Smooth muscle cell (in vitro differentiated cells): Measurements from ENCODE around the gene OTOS. TPM values are rescaled to one million over a fixed set of nuclear protein-coding genes. Genes with fewer than 3 reads are reported as not detected.

Experiments
- DNase-seq: peaks from one replicate; lab custom pipeline; 2025; ENCODE audit not compliant: unreplicated experiment; lab: John Stamatoyannopoulos, UW
- H2AFZ ChIP-seq: fragments of 200-600 bp; sonication (generic); 2 replicates; pipeline ENCODE4 v1.6.0; 2016; ENCODE audit warnings: antibody characterized with exemption, low read depth, mild to moderate bottlenecking
- H3F3A ChIP-seq: fragments of 200-600 bp; sonication (generic); 2 replicates; pipeline ENCODE4 v1.6.0; 2017; ENCODE audit warnings: antibody characterized with exemption, low read depth
- H3K27ac ChIP-seq: fragments of 200-600 bp; sonication (generic); 2 replicates; pipeline ENCODE4 v1.5.1; 2016; ENCODE audit warnings: low read depth, mild to moderate bottlenecking
- H3K27me3 ChIP-seq: fragments of 200-600 bp; sonication (generic); 2 replicates; pipeline ENCODE4 v1.6.1; 2016; ENCODE audit warnings: low read depth, mild to moderate bottlenecking
- H3K36me3 ChIP-seq: fragments of 200-600 bp; sonication (generic); 2 replicates; pipeline ENCODE4 v1.5.1; 2016; ENCODE audit warnings: low read depth
- H3K4me1 ChIP-seq: fragments of 200-600 bp; sonication (generic); 2 replicates; pipeline ENCODE4 v1.5.1; 2016; ENCODE audit warnings: low read depth
- H3K4me2 ChIP-seq: fragments of 200-600 bp; sonication (generic); 2 replicates; pipeline ENCODE4 v1.6.0; 2016; ENCODE audit warnings: mild to moderate bottlenecking
- H3K4me3 ChIP-seq: fragments of 200-600 bp; sonication (generic); 2 replicates; pipeline ENCODE4 v1.5.1; 2016; ENCODE audit warnings: mild to moderate bottlenecking
- H3K79me2 ChIP-seq: fragments of 200-600 bp; sonication (generic); 2 replicates; pipeline ENCODE4 v1.6.0; 2016; ENCODE audit warnings: low read depth, mild to moderate bottlenecking
- H3K9ac ChIP-seq: fragments of 200-600 bp; sonication (generic); 2 replicates; pipeline ENCODE4 v1.6.0; 2016; ENCODE audit warnings: low read depth
- H3K9me3 ChIP-seq: fragments of 200-600 bp; sonication (generic); replicated peaks from 2 replicates; pipeline ENCODE4 v1.5.1; 2016; ENCODE audit warnings: low read depth
- H4K20me1 ChIP-seq: fragments of 200-600 bp; sonication (generic); 2 replicates; pipeline ENCODE4 v1.6.0; 2016; ENCODE audit warnings: low read depth
- WGBS: methylation state at CpG from one replicate; pipeline ENCODE4 v1.1.7; 2016; ENCODE audit warnings: low lambda C conversion rate; 5-methylcytosine and 5-hydroxymethylcytosine counted together
- polyA plus RNA-seq: library from polyadenylated mRNA; unstranded; fragments of >200 nt; fragmentation: Nextera tagmentation; extraction: Ambion mirVana; gene quantifications from 2 replicates; pipeline ENCODE4 v1.2.1, GENCODE V29; 2016
- total RNA-seq: library from RNA; depleted of rRNA; stranded (reverse); fragments of >200 nt; gene quantifications from 2 replicates; pipeline ENCODE4 v1.2.3, GENCODE V29; 2014
- TF ChIP-seq, protein P1 (sequence below): fragments of 200-600 bp; sonication (generic); IDR thresholded peaks from 2 replicates; pipeline ENCODE4 v1.5.1; 2017; ENCODE audit warnings: borderline replicate concordance, mild to moderate bottlenecking, antibody characterized with exemption; ENCODE audit not compliant: insufficient read depth, poor library complexity, severe bottlenecking

Gene OTOS
- total and polyA plus RNA-seq, 2 experiments from 2014 or later: not detected

DNA sequence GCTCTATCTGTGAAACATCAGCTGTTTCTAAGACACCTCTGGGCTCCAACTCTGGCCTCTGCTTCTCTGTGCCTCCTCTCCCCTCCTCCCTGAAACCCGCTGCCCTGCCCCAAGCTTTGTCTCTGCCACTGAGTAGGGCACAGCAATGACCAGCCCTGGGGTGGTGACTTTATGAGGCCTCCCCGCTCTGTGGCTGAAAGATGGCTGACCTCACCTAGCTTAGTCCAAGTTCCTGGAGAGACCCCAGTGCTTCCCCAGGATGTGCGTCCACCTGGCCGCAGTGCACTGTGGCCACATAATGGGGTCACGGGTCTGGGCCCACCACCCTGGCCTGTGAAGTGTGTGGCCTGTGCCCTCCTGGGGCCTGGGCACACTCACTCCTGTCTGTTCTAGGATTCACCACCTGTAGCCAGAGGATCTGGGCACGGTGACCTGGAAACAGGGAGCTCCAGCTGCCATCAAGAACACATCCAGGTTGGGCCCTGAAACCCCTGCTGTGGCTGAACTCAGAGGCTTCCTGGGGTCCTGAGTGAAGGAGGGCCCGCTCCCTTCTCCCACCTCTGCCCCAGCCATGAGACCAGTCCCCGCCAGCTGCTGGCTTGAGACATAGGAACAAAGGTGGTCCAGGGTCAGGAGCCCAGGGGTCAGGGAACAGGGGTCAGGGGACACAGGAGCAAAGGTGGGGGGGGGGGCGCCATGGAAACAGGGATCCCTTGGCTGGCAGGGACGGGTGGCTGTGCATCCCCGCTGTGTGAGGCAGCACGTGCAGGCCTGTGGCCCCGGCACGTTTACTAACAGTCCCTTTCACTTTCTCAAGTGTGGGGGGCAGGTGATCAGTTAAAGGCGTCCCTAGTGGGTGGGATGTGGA lies 29.3 kb upstream of the OTOS start:
- no peak overlapping the region for H2AFZ ChIP-seq
- H3K4me2 ChIP-seq: no peak overlapping the region
- peaks cover 3% of the 10 kb centered on the region for H3K4me1 ChIP-seq
- no peaks in the 10 kb centered on the region for H3K36me3 ChIP-seq
- H3F3A ChIP-seq: no peaks in the 10 kb centered on the region
- WGBS: 85% methylated on average over 15 of the region's 15 CpGs
- H3K27ac ChIP-seq: no peak overlapping the region
- no peak for DNase-seq
- H3K79me2 ChIP-seq: no peaks in the 10 kb centered on the region
- TF ChIP-seq, protein P1, sequence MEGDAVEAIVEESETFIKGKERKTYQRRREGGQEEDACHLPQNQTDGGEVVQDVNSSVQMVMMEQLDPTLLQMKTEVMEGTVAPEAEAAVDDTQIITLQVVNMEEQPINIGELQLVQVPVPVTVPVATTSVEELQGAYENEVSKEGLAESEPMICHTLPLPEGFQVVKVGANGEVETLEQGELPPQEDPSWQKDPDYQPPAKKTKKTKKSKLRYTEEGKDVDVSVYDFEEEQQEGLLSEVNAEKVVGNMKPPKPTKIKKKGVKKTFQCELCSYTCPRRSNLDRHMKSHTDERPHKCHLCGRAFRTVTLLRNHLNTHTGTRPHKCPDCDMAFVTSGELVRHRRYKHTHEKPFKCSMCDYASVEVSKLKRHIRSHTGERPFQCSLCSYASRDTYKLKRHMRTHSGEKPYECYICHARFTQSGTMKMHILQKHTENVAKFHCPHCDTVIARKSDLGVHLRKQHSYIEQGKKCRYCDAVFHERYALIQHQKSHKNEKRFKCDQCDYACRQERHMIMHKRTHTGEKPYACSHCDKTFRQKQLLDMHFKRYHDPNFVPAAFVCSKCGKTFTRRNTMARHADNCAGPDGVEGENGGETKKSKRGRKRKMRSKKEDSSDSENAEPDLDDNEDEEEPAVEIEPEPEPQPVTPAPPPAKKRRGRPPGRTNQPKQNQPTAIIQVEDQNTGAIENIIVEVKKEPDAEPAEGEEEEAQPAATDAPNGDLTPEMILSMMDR: no peak
- no peak overlapping the region for H3K4me3 ChIP-seq
- H4K20me1 ChIP-seq: no peaks in the 10 kb centered on the region
- no peak overlapping the region for H3K9ac ChIP-seq
- H3K27me3 ChIP-seq: peaks cover 4% of the 10 kb centered on the region
- no peaks in the 10 kb centered on the region for H3K9me3 ChIP-seq

DNA sequence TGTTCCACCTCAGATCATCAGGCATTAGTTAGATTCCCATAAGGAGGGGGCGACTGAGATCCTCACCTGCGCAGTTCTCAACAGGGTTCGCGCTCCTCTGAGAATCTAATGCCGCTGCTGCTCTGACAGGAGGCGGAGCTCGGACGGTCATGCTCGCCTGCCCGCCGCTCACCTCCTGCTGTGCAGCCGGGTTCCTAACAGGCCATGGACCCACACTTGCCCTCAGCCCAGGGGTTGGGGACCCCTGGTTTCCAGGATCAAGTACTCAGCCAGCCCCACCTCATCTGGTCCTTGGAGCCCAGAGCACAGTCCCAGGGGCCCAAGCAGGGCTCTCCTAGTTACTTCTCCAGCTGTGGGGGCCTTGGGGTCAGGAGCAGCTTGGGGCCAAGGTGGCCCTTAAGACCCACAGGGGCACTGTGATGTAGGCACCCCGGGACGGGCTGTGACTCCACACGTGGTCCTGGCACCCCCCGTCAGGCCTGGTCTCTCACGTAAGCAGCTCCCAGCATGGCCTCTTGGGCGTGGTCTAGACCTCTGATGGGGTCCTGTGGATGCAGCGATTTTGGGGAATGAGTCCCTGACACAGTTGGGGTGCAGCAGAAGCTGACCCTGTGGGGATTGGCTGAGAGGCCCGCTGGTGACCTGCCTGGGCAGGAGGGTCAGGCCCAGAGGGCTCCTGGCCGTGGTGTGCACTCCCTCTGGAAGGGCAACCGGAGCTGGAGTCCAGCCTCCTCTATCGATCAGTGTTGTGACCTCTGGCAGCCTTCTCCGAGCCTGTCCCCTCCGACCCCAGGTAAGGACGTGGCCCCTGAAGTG lies 28.3 kb upstream of the OTOS start:
- Histone ChIP-seq H4K20me1 (no peaks in the 10 kb centered on the region), H3K79me2 (no peaks in the 10 kb centered on the region), H3K36me3 (no peaks in the 10 kb centered on the region), H3K4me1 (peaks cover 3% of the 10 kb centered on the region), H3K27ac (no peak overlapping the region), H3K27me3 (peaks cover 4% of the 10 kb centered on the region), H3K4me3 (no peak overlapping the region), H2AFZ (no peak overlapping the region), H3K9ac (no peak overlapping the region), H3K4me2 (no peak overlapping the region), H3F3A (no peaks in the 10 kb centered on the region), H3K9me3 (no peaks in the 10 kb centered on the region)
- TF ChIP-seq, protein P1: no peak
- DNase-seq: no peak
- WGBS: 87% methylated on average over 26 of the region's 26 CpGs

DNA sequence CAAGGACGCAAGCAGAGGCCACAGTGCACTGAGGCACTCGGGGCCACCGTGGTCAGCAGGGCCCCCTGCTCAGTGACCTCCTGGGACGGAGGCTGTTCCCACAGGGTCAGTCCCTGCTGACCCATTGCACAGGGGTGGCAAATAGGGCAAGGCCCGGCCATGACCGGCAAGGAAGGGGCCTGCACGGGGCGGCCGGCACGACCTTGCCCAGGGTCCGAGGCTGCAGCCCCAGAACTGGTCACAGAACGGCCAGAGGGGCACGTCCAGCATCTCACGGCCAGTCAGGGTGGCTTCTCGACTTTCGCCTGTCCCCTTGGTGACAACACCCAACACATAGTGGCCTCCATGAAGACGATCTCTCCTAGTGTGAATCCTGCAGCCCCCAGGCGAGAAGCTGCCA lies 27.6 kb upstream of the OTOS start:
- Histone ChIP-seq H3K27me3 (peaks cover 4% of the 10 kb centered on the region), H3F3A (no peaks in the 10 kb centered on the region), H4K20me1 (no peaks in the 10 kb centered on the region), H3K9ac (no peak overlapping the region), H2AFZ (no peak overlapping the region), H3K4me3 (no peak overlapping the region), H3K9me3 (no peaks in the 10 kb centered on the region), H3K4me2 (no peak overlapping the region), H3K36me3 (no peaks in the 10 kb centered on the region), H3K27ac (no peak overlapping the region), H3K79me2 (no peaks in the 10 kb centered on the region), H3K4me1 (peaks cover 3% of the 10 kb centered on the region)
- TF ChIP-seq, protein P1: no peak
- WGBS: 84% methylated on average over 18 of the region's 18 CpGs
- no peak for DNase-seq
